ENCODE results near the gene PRMT2. TPM values are rescaled to one million over a fixed set of nuclear protein-coding genes. Genes with fewer than 3 reads are reported as not detected.
"Not testable (repeated sequence)": the region's sequence is repeated elsewhere in the genome, so short reads cannot be mapped to it uniquely, and the experiment has no call there.

PRMT2 gene
- total RNA-seq, 1 experiment from 2014 or later: 59.9 TPM

- Histone ChIP-seq H3K4me3 (ENCODE audit: insufficient read depth, low read depth, low read length) (no peak overlapping the region), H3K27me3 (ENCODE audit: control insufficient read depth, insufficient read depth, low read length) (peaks cover 15% of the 10 kb centered on the region), H3K36me3 (replicated peaks; ENCODE audit: control insufficient read depth, insufficient read depth, low read length) (peaks cover 1% of the 10 kb centered on the region)
- no peak for DNase-seq
Measured at GRCh38 chr21:46663754-46664153, 28.3 kb downstream of the PRMT2 start.

GRCh38 chr21:46664316-46664995, 29.0 kb downstream of the PRMT2 start:
- Histone ChIP-seq H3K27me3 (ENCODE audit: control insufficient read depth, insufficient read depth, low read length) (peaks cover 15% of the 10 kb centered on the region), H3K4me3 (ENCODE audit: insufficient read depth, low read depth, low read length) (no peak overlapping the region), H3K36me3 (replicated peaks; ENCODE audit: control insufficient read depth, insufficient read depth, low read length) (peaks cover 1% of the 10 kb centered on the region)
- no peak for DNase-seq

GRCh38 chr21:46665566-46665965, 30.1 kb downstream of the PRMT2 start:
- H3K4me3 ChIP-seq (ENCODE audit: insufficient read depth, low read depth, low read length): no peak overlapping the region
- peaks cover 15% of the 10 kb centered on the region for H3K27me3 ChIP-seq (ENCODE audit: control insufficient read depth, insufficient read depth, low read length)
- no peak for DNase-seq
- peaks cover 1% of the 10 kb centered on the region for H3K36me3 ChIP-seq (replicated peaks; ENCODE audit: control insufficient read depth, insufficient read depth, low read length)

DNA sequence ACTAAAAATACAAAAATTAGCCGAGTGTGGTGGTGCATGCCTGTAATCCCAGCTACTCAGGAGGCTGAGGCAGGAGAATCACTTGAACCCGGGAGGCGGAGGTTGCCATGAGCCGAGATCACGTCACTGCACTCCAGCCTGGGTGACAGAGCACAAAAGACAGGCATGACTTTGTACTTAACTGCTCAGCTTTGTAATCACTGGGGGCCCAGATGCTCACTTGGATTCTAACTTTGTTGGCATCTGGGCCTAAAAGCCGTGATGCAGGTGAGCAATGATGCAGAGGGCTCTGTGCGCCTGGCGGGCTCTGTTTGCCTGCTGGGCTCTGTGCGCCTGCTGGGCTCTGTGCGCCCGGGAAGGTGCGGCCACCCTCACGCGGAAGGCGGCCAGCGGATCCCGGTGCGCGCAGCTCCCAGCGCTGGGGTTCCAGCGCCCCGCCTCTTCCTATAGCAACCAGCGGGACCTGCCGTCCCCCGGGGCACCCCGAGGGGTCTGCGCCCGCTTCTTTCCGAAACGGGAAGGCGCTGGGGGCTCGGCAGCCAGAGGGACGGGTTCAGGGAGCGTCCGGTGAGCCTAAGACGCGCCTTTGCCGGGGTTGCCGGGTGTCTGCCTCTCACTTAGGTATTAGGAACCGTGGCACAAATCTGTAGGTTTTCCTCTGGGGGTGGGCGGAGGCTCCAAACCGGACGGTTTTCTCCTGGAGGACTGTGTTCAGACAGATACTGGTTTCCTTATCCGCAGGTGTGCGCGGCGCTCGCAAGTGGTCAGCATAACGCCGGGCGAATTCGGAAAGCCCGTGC, 31.7 kb downstream of the PRMT2 start:
- Histone ChIP-seq H3K36me3 (replicated peaks; ENCODE audit: control insufficient read depth, insufficient read depth, low read length) (peaks cover 1% of the 10 kb centered on the region), H3K27me3 (ENCODE audit: control insufficient read depth, insufficient read depth, low read length) (peaks cover 15% of the 10 kb centered on the region), H3K4me3 (ENCODE audit: insufficient read depth, low read depth, low read length) (peak overlapping the region; percentile 70)
- DNase-seq: peak; percentile 80

- Histone ChIP-seq H3K27me3 (ENCODE audit: control insufficient read depth, insufficient read depth, low read length) (peaks cover 15% of the 10 kb centered on the region), H3K4me3 (ENCODE audit: insufficient read depth, low read depth, low read length) (peak overlapping the region; percentile 70), H3K36me3 (replicated peaks; ENCODE audit: control insufficient read depth, insufficient read depth, low read length) (peaks cover 1% of the 10 kb centered on the region)
- peak; percentile 89 for DNase-seq
Measured at GRCh38 chr21:46667741-46668380, 32.4 kb downstream of the PRMT2 start.

- DNase-seq: no peak
- H3K27me3 ChIP-seq (ENCODE audit: control insufficient read depth, insufficient read depth, low read length): peaks cover 15% of the 10 kb centered on the region
- H3K4me3 ChIP-seq (ENCODE audit: insufficient read depth, low read depth, low read length): peak overlapping the region; percentile 70
- no peaks in the 10 kb centered on the region; the same call in none of the 2 replicates for H3K36me3 ChIP-seq (replicated peaks; ENCODE audit: control insufficient read depth, insufficient read depth, low read length)
Measured at GRCh38 chr21:46668381-46668780, 32.9 kb downstream of the PRMT2 start.

- H3K4me3 ChIP-seq (ENCODE audit: insufficient read depth, low read depth, low read length); DNase-seq: not testable (repeated sequence)
- H3K27me3 ChIP-seq (ENCODE audit: control insufficient read depth, insufficient read depth, low read length): peaks cover 15% of the 10 kb centered on the region
Measured at GRCh38 chr21:46668904-46669303, 33.4 kb downstream of the PRMT2 start.

DNA sequence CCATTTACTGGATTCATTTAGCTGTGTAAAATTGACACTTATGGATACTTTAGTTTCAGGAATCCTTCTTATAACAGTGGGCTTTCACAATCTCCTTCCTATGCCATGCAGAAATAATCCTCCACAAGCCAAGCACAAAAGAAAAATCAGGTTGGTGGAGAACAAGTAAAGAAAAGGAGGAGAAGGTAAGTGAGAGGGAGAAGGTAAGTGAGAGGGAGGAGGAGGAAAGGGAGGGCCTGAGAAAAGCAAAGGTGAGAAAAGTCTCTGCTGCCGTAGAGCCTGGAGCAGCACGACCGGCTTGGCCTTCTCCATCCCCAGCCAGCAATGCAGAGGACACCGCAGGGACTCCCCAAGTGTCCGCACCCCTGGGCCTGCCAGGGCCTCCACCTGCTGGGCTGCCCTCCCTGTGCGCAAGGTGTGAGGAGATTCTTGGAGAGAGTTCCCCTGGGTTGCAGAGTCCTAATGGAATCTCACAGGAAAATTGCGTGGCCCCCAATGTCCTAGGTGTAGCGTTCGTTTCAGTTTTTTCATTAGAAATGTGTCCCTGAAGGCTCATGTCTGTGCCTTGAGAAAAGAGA, 39.0 kb downstream of the PRMT2 start:
- Histone ChIP-seq H3K36me3 (replicated peaks; ENCODE audit: control insufficient read depth, insufficient read depth, low read length) (no peaks in the 10 kb centered on the region), H3K27me3 (ENCODE audit: control insufficient read depth, insufficient read depth, low read length) (no peaks in the 10 kb centered on the region), H3K4me3 (ENCODE audit: insufficient read depth, low read depth, low read length) (no peak overlapping the region)
- no peak for DNase-seq

More at GRCh38 chr21:46668904-46669303, 33.4 kb downstream of the PRMT2 start:
- H3K36me3 ChIP-seq (replicated peaks; ENCODE audit: control insufficient read depth, insufficient read depth, low read length): not testable (repeated sequence)

DNA sequence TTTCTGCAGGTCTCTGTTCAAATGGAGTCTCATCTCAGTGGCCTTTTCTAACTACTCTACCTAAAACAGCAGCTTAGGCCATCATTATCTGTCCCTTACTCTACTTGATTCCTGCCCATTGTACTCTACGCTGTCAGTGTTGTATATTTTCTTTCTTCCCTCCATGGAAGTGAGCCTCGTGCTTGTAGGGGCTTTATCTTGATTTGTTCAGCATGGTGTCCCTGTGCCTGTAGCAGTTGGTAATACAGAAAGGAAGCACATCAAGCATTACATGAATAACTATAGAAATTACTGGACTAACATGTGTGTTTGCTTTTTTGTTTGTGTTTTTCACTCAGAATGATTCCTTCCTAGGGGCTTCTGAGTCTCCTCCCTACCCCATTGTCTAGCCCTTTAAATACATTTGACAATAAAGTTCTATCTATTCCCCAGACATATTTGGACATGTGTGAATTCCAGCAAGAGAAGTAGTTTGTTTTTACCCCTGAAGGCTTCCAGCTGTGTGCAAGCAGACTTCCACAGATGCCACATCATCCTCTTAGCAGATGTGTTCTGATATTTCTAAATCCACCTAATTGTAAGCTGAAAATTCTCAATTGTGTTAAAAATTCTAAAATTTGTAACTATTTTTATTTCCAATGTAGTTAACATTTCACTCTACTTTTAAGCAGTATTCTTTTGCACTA, 40.3 kb downstream of the PRMT2 start:
- DNase-seq: no peak
- no peaks in the 10 kb centered on the region for H3K27me3 ChIP-seq (ENCODE audit: control insufficient read depth, insufficient read depth, low read length)
- no peak overlapping the region for H3K4me3 ChIP-seq (ENCODE audit: insufficient read depth, low read depth, low read length)
- no peaks in the 10 kb centered on the region for H3K36me3 ChIP-seq (replicated peaks; ENCODE audit: control insufficient read depth, insufficient read depth, low read length)

GRCh38 chr21:46676542-46676941, 41.1 kb downstream of the PRMT2 start:
- DNase-seq; H3K27me3 ChIP-seq (ENCODE audit: control insufficient read depth, insufficient read depth, low read length); H3K36me3 ChIP-seq (replicated peaks; ENCODE audit: control insufficient read depth, insufficient read depth, low read length); H3K4me3 ChIP-seq (ENCODE audit: insufficient read depth, low read depth, low read length): not testable (repeated sequence)

GRCh38 chr21:46681593-46681992, 46.1 kb downstream of the PRMT2 start:
- not testable (repeated sequence) for DNase-seq; H3K36me3 ChIP-seq (replicated peaks; ENCODE audit: control insufficient read depth, insufficient read depth, low read length); H3K27me3 ChIP-seq (ENCODE audit: control insufficient read depth, insufficient read depth, low read length); H3K4me3 ChIP-seq (ENCODE audit: insufficient read depth, low read depth, low read length)

DNA sequence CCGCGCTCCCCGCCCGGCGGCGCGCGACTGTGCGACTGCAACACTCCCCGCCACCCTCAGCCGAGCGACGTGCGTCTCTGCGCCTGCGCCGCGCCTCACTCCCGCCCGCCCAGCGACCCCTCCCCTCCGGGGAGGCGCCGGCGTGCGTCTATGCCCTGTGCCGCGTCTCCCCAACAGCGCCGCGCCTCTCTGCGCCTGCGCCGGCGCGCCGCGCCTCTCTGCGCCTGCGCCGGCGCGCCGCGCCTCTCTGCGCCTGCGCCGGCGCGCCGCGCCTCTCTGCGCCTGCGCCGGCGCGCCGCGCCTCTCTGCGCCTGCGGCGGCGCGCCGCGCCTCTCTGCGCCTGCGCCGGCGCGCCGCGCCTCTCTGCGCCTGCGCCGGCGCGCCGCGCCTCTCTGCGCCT, 63.2 kb downstream of the PRMT2 start:
- H3K36me3 ChIP-seq (replicated peaks; ENCODE audit: control insufficient read depth, insufficient read depth, low read length); H3K27me3 ChIP-seq (ENCODE audit: control insufficient read depth, insufficient read depth, low read length); DNase-seq; H3K4me3 ChIP-seq (ENCODE audit: insufficient read depth, low read depth, low read length): not testable (repeated sequence)

DNA sequence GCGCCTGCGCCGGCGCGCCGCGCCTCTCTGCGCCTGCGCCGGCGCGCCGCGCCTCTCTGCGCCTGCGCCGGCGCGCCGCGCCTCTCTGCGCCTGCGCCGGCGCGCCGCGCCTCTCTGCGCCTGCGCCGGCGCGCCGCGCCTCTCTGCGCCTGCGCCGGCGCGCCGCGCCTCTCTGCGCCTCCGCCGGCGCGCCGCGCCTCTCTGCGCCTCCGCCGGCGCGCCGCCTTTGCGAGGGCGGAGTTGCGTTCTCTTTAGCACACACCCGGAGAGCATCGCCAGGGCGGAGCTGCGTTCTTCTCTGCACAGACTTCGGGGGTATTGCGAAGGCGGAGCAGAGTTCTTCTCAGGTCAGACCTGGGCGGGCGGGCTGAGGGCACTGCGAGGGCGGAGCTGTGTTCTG, 63.6 kb downstream of the PRMT2 start:
- H3K4me3 ChIP-seq (ENCODE audit: insufficient read depth, low read depth, low read length); H3K27me3 ChIP-seq (ENCODE audit: control insufficient read depth, insufficient read depth, low read length); H3K36me3 ChIP-seq (replicated peaks; ENCODE audit: control insufficient read depth, insufficient read depth, low read length); DNase-seq: not testable (repeated sequence)
